Liver (tissue), 3 donors: ENCODE results near the gene GNA14.
"Not testable (repeated sequence)": the region's sequence is repeated elsewhere in the genome, so short reads cannot be mapped to it uniquely, and the experiment has no call there.

ENCODE experiments used
- ATF3 ChIP-seq: IDR thresholded peaks from 2 replicates; pipeline ENCODE4 v1.6.1; 2016; ENCODE audit warnings: antibody characterized with exemption
- MAX ChIP-seq: IDR thresholded peaks from 2 replicates; pipeline ENCODE4 v1.6.1; 2016; ENCODE audit warnings: antibody characterized with exemption
- NR2F2 ChIP-seq: IDR thresholded peaks from 2 replicates; pipeline ENCODE4 v1.6.1; 2016; ENCODE audit warnings: antibody characterized with exemption
- RAD21 ChIP-seq, 2 donors: IDR thresholded peaks; 2 replicates each; pipeline ENCODE4 v1.6.1; 2016; ENCODE audit warnings: antibody characterized with exemption in 2 of 2, mild to moderate bottlenecking in 2 of 2
- YY1 ChIP-seq: IDR thresholded peaks from 2 replicates; pipeline ENCODE4 v1.6.1; 2016; ENCODE audit warnings: antibody characterized with exemption, mild to moderate bottlenecking
- TF ChIP-seq, protein P1 (sequence below): fragments of 150-350 bp; IDR thresholded peaks from 2 replicates; pipeline ENCODE4 v1.5.1; 2017; ENCODE audit warnings: improper control_type of control experiment, low read depth, low read length; ENCODE audit not compliant: missing input control
- donor health status: healthy.
- donor health status: healthy.

GRCh38 chr9:77690723-77691122, 42.6 kb upstream of the GNA14 start:
- not testable (repeated sequence) for TF ChIP-seq ATF3; NR2F2; MAX; RAD21 (IDR thresholded peaks at IDR 0.05); YY1
- TF ChIP-seq, protein P1, sequence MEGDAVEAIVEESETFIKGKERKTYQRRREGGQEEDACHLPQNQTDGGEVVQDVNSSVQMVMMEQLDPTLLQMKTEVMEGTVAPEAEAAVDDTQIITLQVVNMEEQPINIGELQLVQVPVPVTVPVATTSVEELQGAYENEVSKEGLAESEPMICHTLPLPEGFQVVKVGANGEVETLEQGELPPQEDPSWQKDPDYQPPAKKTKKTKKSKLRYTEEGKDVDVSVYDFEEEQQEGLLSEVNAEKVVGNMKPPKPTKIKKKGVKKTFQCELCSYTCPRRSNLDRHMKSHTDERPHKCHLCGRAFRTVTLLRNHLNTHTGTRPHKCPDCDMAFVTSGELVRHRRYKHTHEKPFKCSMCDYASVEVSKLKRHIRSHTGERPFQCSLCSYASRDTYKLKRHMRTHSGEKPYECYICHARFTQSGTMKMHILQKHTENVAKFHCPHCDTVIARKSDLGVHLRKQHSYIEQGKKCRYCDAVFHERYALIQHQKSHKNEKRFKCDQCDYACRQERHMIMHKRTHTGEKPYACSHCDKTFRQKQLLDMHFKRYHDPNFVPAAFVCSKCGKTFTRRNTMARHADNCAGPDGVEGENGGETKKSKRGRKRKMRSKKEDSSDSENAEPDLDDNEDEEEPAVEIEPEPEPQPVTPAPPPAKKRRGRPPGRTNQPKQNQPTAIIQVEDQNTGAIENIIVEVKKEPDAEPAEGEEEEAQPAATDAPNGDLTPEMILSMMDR, result not testable (repeated sequence)
